ENCODE data around the gene TET3.

Gene TET3

DNA sequence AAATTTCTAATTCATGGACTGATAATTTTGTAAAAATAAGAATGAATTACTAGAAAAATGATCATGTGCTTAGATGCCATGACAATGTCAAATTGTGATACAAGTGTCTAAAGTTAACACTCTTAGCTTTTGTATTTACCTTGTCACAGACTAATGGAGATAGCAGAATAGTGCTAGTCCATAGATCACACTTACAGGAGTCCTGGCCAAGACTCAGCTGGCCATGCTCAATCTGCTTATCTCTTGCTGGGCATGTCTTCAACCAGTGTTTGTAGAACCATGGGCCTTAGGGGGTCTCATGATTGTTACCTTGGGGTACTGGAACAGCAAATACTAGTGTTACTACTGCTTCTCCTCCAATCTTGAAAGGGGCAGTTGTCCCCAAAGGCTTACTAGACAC lies 44.0 kb downstream of the TET3 start:
- TF ChIP-seq, protein P1, sequence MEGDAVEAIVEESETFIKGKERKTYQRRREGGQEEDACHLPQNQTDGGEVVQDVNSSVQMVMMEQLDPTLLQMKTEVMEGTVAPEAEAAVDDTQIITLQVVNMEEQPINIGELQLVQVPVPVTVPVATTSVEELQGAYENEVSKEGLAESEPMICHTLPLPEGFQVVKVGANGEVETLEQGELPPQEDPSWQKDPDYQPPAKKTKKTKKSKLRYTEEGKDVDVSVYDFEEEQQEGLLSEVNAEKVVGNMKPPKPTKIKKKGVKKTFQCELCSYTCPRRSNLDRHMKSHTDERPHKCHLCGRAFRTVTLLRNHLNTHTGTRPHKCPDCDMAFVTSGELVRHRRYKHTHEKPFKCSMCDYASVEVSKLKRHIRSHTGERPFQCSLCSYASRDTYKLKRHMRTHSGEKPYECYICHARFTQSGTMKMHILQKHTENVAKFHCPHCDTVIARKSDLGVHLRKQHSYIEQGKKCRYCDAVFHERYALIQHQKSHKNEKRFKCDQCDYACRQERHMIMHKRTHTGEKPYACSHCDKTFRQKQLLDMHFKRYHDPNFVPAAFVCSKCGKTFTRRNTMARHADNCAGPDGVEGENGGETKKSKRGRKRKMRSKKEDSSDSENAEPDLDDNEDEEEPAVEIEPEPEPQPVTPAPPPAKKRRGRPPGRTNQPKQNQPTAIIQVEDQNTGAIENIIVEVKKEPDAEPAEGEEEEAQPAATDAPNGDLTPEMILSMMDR (IDR thresholded peaks at IDR 0.05; ENCODE audit: insufficient read depth, low read length, poor library complexity, severe bottlenecking): no peak
- H3K4me3 ChIP-seq (replicated peaks; ENCODE audit: low read depth, low read length): no peak overlapping the region
- no peaks in the 10 kb centered on the region for H3K27me3 ChIP-seq (replicated peaks; ENCODE audit: control insufficient read depth, insufficient read depth, low read length)
- no peak for DNase-seq (ENCODE audit: extremely low read depth, insufficient read length)
- H3K36me3 ChIP-seq (ENCODE audit: control insufficient read depth, insufficient read depth, low read length): 0 out of 2 replicates have a peak, but pooled peaks cover 1% of the 10 kb centered on the region

DNA sequence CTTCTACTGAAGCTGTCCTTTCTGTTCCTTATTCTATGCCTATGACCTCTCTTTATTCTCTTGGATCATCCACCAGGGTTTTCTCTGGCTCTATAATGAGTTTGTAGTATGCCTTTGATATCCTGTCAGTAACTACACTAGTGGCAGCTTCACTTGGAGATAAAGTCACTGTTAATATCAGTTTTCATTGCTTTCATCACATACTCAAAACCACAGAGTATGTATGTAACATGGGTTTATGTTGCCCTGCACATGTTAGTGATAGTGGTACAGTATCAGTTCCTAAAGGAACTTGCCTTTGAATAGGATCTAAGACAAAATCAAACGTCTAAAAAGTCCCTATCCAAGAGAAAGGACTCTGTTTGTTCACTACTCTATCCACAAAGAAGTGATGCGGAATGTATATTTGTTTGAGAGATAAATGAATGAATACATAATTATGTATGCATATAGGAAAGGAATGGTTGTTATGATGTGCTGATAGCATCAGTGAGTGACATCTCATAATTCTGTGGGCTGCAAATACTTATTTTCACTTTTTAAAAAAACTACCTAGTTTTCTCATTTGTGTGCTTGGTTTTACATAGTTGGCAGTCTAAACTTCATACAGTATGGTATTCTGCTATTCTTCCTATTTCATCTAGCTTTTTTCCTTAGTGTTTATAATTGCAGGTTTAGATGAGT lies 45.1 kb downstream of the TET3 start:
- H3K4me3 ChIP-seq (replicated peaks; ENCODE audit: low read depth, low read length): no peak overlapping the region
- H3K27me3 ChIP-seq (replicated peaks; ENCODE audit: control insufficient read depth, insufficient read depth, low read length): no peaks in the 10 kb centered on the region
- no peak for DNase-seq (ENCODE audit: extremely low read depth, insufficient read length)
- 0 out of 2 replicates have a peak, but pooled peaks cover 1% of the 10 kb centered on the region for H3K36me3 ChIP-seq (ENCODE audit: control insufficient read depth, insufficient read depth, low read length)
- TF ChIP-seq, protein P1 (IDR thresholded peaks at IDR 0.05; ENCODE audit: insufficient read depth, low read length, poor library complexity, severe bottlenecking): no peak

DNA sequence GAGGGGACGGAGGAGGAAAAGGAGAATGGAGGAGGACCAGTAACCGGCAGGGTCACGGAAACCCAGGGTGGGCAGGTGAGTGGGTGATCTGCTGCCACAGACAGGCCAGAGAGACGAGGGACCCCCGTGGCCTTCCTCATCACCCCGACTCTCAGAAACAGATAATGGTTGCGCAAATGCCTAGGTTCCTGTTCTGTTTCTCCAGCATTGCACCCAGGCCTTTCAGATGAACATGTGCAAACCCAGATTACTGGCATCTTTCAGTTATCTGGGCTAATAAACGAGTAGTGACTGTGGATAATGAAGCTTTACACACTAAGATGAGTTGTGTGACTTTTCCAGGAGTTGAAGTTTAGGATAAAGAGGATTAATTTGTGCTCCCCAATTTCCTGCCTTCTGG lies 46.5 kb downstream of the TET3 start:
- H3K27me3 ChIP-seq (replicated peaks; ENCODE audit: control insufficient read depth, insufficient read depth, low read length): no peaks in the 10 kb centered on the region
- peak overlapping the region; percentile 56; the same call in 1 of the 2 replicates for H3K4me3 ChIP-seq (replicated peaks; ENCODE audit: low read depth, low read length)
- TF ChIP-seq, protein P1 (IDR thresholded peaks at IDR 0.05; ENCODE audit: insufficient read depth, low read length, poor library complexity, severe bottlenecking): no peak
- DNase-seq (ENCODE audit: extremely low read depth, insufficient read length): no peak
- H3K36me3 ChIP-seq (ENCODE audit: control insufficient read depth, insufficient read depth, low read length): 0 out of 2 replicates have a peak, but pooled peaks cover 1% of the 10 kb centered on the region

DNA sequence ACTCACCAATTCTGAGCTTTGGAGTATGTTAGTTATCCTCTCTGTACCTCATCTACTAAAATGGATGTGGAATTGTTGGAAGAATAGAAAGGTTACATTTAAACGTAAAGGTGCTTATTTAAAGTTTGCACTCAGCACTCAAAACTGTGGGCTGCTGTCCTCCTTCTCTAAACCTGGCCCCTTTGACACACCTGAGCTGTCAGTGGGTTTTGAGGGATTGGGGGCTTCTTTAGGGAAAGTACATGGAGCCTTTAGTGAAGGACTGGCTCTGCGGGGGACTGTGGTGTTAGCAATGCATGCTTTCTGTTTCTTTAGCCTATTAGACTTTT lies 47.2 kb downstream of the TET3 start:
- TF ChIP-seq, protein P1 (IDR thresholded peaks at IDR 0.05; ENCODE audit: insufficient read depth, low read length, poor library complexity, severe bottlenecking): no peak
- Histone ChIP-seq H3K4me3 (replicated peaks; ENCODE audit: low read depth, low read length) (peak overlapping the region; percentile 56), H3K36me3 (ENCODE audit: control insufficient read depth, insufficient read depth, low read length) (0 out of 2 replicates have a peak, but pooled peaks cover 1% of the 10 kb centered on the region), H3K27me3 (replicated peaks; ENCODE audit: control insufficient read depth, insufficient read depth, low read length) (no peaks in the 10 kb centered on the region)
- DNase-seq (ENCODE audit: extremely low read depth, insufficient read length): no peak

DNA sequence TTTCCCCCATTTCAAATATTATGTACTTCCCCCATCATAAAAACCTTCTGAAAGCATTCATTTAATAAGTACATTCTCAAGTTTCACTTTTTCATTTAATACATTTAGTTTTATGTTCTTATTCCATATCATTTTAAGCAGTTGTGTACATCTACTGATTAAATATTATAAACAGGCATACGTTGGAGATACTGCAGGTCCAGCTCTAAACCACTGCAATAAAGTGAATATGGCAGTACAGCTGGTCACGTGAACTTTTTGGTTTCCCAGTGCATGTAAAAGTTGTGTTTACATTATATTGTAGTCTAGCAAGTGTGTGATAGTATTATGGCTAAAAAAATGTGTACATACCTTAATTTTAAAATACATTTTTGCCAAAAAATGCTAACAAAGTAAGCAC lies 48.7 kb downstream of the TET3 start:
- H3K27me3 ChIP-seq (replicated peaks; ENCODE audit: control insufficient read depth, insufficient read depth, low read length): no peaks in the 10 kb centered on the region
- peak overlapping the region; percentile 56 for H3K4me3 ChIP-seq (replicated peaks; ENCODE audit: low read depth, low read length)
- no peak for DNase-seq (ENCODE audit: extremely low read depth, insufficient read length)
- no peaks in the 10 kb centered on the region for H3K36me3 ChIP-seq (ENCODE audit: control insufficient read depth, insufficient read depth, low read length)
- TF ChIP-seq, protein P1 (IDR thresholded peaks at IDR 0.05; ENCODE audit: insufficient read depth, low read length, poor library complexity, severe bottlenecking): no peak

Measured in GM06990 (cell line).